K562 treated with DMSO at 1 percent for 4 hours (cell line): ENCODE results near the gene GPR153. TPM values are rescaled to one million over a fixed set of nuclear protein-coding genes. Genes with fewer than 3 reads are reported as not detected.

Source experiments
- total RNA-seq: library from RNA; unstranded; fragments of 300-600 nt; gene quantifications from 2 replicates; pipeline ENCODE4 v1.2.3, GENCODE V29; 2022; ENCODE audit not compliant: insufficient read depth

GPR153 gene
- 0.57 and 0.76 TPM in 2 replicates for total RNA-seq

GRCh38 chr1:6260961-6261614 lies at the start of gene GPR153:
Gene GPR153 (minus strand): TSS chr1:6261098. CDS start chr1:6254905, 6,193 bp downstream.

GRCh38 chr1:6243993-6244392 lies 16.9 kb downstream of the GPR153 start, which contains the start of gene HES3:
Gene HES3 (plus strand): TSS chr1:6244179. CDS start chr1:6244366, 187 bp downstream.

GRCh38 chr1:6205849-6206519 lies 54.9 kb downstream of the GPR153 start, which contains the start of gene RNF207:
Gene RNF207 (plus strand): TSS chr1:6206119. CDS start chr1:6206536, 417 bp downstream.

GRCh38 chr1:6199298-6200187 lies 61.4 kb downstream of the GPR153 start, which contains the start of gene RPL22:
Gene RPL22 (minus strand): TSS chr1:6199595. CDS start chr1:6199573, 22 bp downstream.

Other genes with a start within 250 kb of the GPR153 start
- 21.3 and 21.8 TPM in 2 replicates for gene KCNAB2, start 215.2 kb downstream of the GPR153 start, total RNA-seq
- 0.28 and 0.38 TPM in 2 replicates for gene CHD5, start 80.8 kb downstream of the GPR153 start, total RNA-seq
- gene RPL22, start 61.5 kb downstream of the GPR153 start, total RNA-seq: 398 and 406 TPM in 2 replicates
- 5.6 and 7.5 TPM in 2 replicates for gene RNF207, start 55.0 kb downstream of the GPR153 start, total RNA-seq
- 52.3 and 60.0 TPM in 2 replicates for gene ICMT, start 25.1 kb downstream of the GPR153 start, total RNA-seq
- not detected in 2 replicates for gene HES3, start 16.9 kb downstream of the GPR153 start, total RNA-seq
- gene ACOT7, start 132.7 kb upstream of the GPR153 start, total RNA-seq: 63.3 and 63.9 TPM in 2 replicates
- not detected in 2 replicates for gene HES2, start 158.8 kb upstream of the GPR153 start, total RNA-seq
- gene ESPN, start 163.7 kb upstream of the GPR153 start, total RNA-seq: 3.7 and 5.2 TPM in 2 replicates
- not detected in 2 replicates for gene TNFRSF25, start 205.1 kb upstream of the GPR153 start, total RNA-seq
- gene PLEKHG5, start 230.6 kb upstream of the GPR153 start, total RNA-seq: not detected in 2 replicates